ENCODE results near the gene TAF5L. TPM values are rescaled to one million over a fixed set of nuclear protein-coding genes. Genes with fewer than 3 reads are reported as not detected.

TAF5L gene
- total RNA-seq, 4 donors from 2014 or later: 7.5 to 15.7 (median 9.4) TPM

GRCh38 chr1:229557200-229557850, 68.6 kb downstream of the TAF5L start:
- intact Hi-C loops (cut with DNase I; ENCODE audit: low total_unique reads): no loop called here
- WGBS, 2 donors: 30 to 35% methylated on average over 5 of the region's 5 CpGs
- H3K4me3 ChIP-seq (ENCODE audit: low read depth, poor library complexity, severe bottlenecking): peak overlapping the region; percentile 94
- TF ChIP-seq POLR2A (IDR thresholded peaks at IDR 0.05) (no peak), CTCF (IDR thresholded peaks at IDR 0.05) (no peak)
- no peak for DNase-seq (ENCODE audit: low spot score in 2 of 2)

GRCh38 chr1:229554886-229555621, 70.9 kb downstream of the TAF5L start:
- TF ChIP-seq POLR2A (IDR thresholded peaks at IDR 0.05) (no peak), CTCF (IDR thresholded peaks at IDR 0.05) (no peak)
- WGBS, 2 donors: 72 to 82% methylated on average over 9 to 10 of the region's 10 CpGs
- intact Hi-C loops (cut with DNase I; ENCODE audit: low total_unique reads): no loop called here
- no peak overlapping the region for H3K4me3 ChIP-seq (ENCODE audit: low read depth, poor library complexity, severe bottlenecking)
- no peak for DNase-seq (ENCODE audit: low spot score in 2 of 2)

GRCh38 chr1:229553621-229554130, 72.2 kb downstream of the TAF5L start:
- no peak overlapping the region for H3K4me3 ChIP-seq (ENCODE audit: low read depth, poor library complexity, severe bottlenecking)
- intact Hi-C loops (cut with DNase I; ENCODE audit: low total_unique reads): no loop called here
- 93 to 94% methylated on average over 7 of the region's 7 CpGs for WGBS, 2 donors
- TF ChIP-seq CTCF (IDR thresholded peaks at IDR 0.05): no peak
- no peak for TF ChIP-seq POLR2A (IDR thresholded peaks at IDR 0.05)
- no peak for DNase-seq (ENCODE audit: low spot score in 2 of 2)

GRCh38 chr1:229552732-229553131, 73.2 kb downstream of the TAF5L start:
- DNase-seq (ENCODE audit: low spot score in 2 of 2): no peak
- 71 to 79% methylated on average over 5 of the region's 5 CpGs for WGBS, 2 donors
- no peak for TF ChIP-seq CTCF (IDR thresholded peaks at IDR 0.05)
- TF ChIP-seq POLR2A (IDR thresholded peaks at IDR 0.05): no peak
- no peak overlapping the region for H3K4me3 ChIP-seq (ENCODE audit: low read depth, poor library complexity, severe bottlenecking)
- intact Hi-C loops (cut with DNase I; ENCODE audit: low total_unique reads): no loop called here

- no peak for DNase-seq (ENCODE audit: low spot score in 2 of 2)
- 62 to 63% methylated on average over 3 of the region's 3 CpGs for WGBS, 2 donors
- no peak for TF ChIP-seq CTCF (IDR thresholded peaks at IDR 0.05)
- no peak for TF ChIP-seq POLR2A (IDR thresholded peaks at IDR 0.05)
- no peak overlapping the region for H3K4me3 ChIP-seq (ENCODE audit: low read depth, poor library complexity, severe bottlenecking)
- intact Hi-C loops (cut with DNase I; ENCODE audit: low total_unique reads): no loop called here
Observed at GRCh38 chr1:229550812-229551567, 74.9 kb downstream of the TAF5L start.
